HepG2 (cell line): ENCODE data around the gene TPRG1. TPM values are rescaled to one million over a fixed set of nuclear protein-coding genes. Genes with fewer than 3 reads are reported as not detected.

ENCODE experiments used
- ATAC-seq: fragments of 200-7000 bp; cut with Tn5 transposase; 3 replicates; pipeline ENCODE4 v1.9.1; 2020; ENCODE audit warnings: mild to moderate bottlenecking, moderate library complexity
- BruUV-seq: library from RNA; stranded (reverse); fragments of 400-500 nt; replicated peaks from 2 replicates; lab custom pipeline; 2021; lab: Mats Ljungman, UMichigan
- CTCF ChIA-PET: fragments of 300-600 bp; formaldehyde crosslinking; extraction: SDS; loops from one replicate; lab custom pipeline; 2021; ENCODE audit warnings: low total read pairs, inconsistent platforms, low intra/inter-chr PET ratio; lab: Yijun Ruan, JAX
- POLR2A ChIA-PET: fragments of 350-600 bp; sonication (Branson Sonifier 250); formaldehyde crosslinking; loops from one replicate; lab custom pipeline; 2020; ENCODE audit warnings: antibody characterized with exemption, inconsistent platforms; lab: Yijun Ruan, JAX
- DNase-seq: peaks from one replicate; pipeline ENCODE4 v3.0.0-alpha.2; 2015; ENCODE audit warnings: low spot score
- FAIRE-seq: peaks from 3 replicates; lab custom pipeline; 2011; peaks lifted over from hg19 to GRCh38; lab: Jason Lieb, UNC
- H2AFZ ChIP-seq: one replicate; pipeline ENCODE4 v1.6.1; 2011; ENCODE audit warnings: low read length, inconsistent platforms
- H3K27ac ChIP-seq: fragments of 300-600 bp; 3 replicates; pipeline ENCODE4 v1.8.0; 2011; ENCODE audit warnings: mixed run types, mild to moderate bottlenecking, mixed read lengths, low read length, inconsistent platforms; ENCODE audit not compliant: insufficient read depth; ENCODE audit errors: extremely low read length
- H3K27me3 ChIP-seq, 2 experiments: fragments of 200-600 bp in 1 of 2; 2 replicates in 1 of 2; 3 replicates in 1 of 2; pipeline versions ENCODE4 v1.6.0 to v1.8.0; 2011; ENCODE audit warnings: low read length in 2 of 2, mild to moderate bottlenecking in 2 of 2, moderate library complexity in 2 of 2, inconsistent platforms in 1 of 2; ENCODE audit not compliant: insufficient read depth in 2 of 2, control insufficient read depth in 1 of 2
- H3K36me3 ChIP-seq, 2 experiments: fragments of 200-600 bp in 1 of 2; replicated peaks in 1 of 2; 2 replicates in 1 of 2; 3 replicates in 1 of 2; pipeline versions ENCODE4 v1.5.1 to v1.8.0; 2011; ENCODE audit warnings: low read length in 2 of 2, inconsistent platforms in 1 of 2; ENCODE audit not compliant: insufficient read depth in 2 of 2, control insufficient read depth in 1 of 2
- H3K4me1 ChIP-seq: 2 replicates; pipeline ENCODE4 v1.5.1; 2012; ENCODE audit warnings: low read length, inconsistent platforms; ENCODE audit not compliant: insufficient read depth
- H3K4me2 ChIP-seq: 2 replicates; pipeline ENCODE4 v1.6.0; 2011; ENCODE audit warnings: low read depth, low read length, inconsistent platforms
- H3K4me3 ChIP-seq, 3 experiments: fragments of 200-600 bp in 1 of 3; sonication (generic), shearing (Covaris generic) in 1 of 3; replicated peaks in 1 of 3; 2 replicates each; pipeline ENCODE4 v1.5.1; 2011 to 2016; ENCODE audit warnings: low read length in 3 of 3, inconsistent platforms in 2 of 3, low read depth in 2 of 3, mild to moderate bottlenecking in 2 of 3, control low read depth in 1 of 3, mixed read lengths in 1 of 3; ENCODE audit not compliant: insufficient read depth in 1 of 3
- H3K79me2 ChIP-seq: one replicate; pipeline ENCODE4 v1.6.1; 2011; ENCODE audit warnings: low read length, inconsistent platforms; ENCODE audit not compliant: insufficient read depth
- H3K9ac ChIP-seq: 2 replicates; pipeline ENCODE4 v1.6.0; 2011; ENCODE audit warnings: mild to moderate bottlenecking, low read depth, low read length, inconsistent platforms; ENCODE audit not compliant: insufficient read depth
- H3K9me3 ChIP-seq: 2 replicates; pipeline ENCODE4 v1.5.1; 2012; ENCODE audit warnings: mild to moderate bottlenecking, low read length
- H4K20me1 ChIP-seq: 2 replicates; pipeline ENCODE4 v1.6.0; 2011; ENCODE audit warnings: inconsistent platforms, mild to moderate bottlenecking, low read length, moderate library complexity; ENCODE audit not compliant: insufficient read depth
- ATF7 ChIP-seq, 2 experiments: fragments of 450-650 bp in 1 of 2; sonication (generic) in 1 of 2; formaldehyde crosslinking in 1 of 2; IDR thresholded peaks; 2 replicates each; pipeline versions ENCODE4 v1.4.0 to v1.6.1; 2016 to 2020; ENCODE audit warnings: antibody characterized with exemption in 1 of 2, mild to moderate bottlenecking in 1 of 2, missing genetic modification reagents in 1 of 2
- NCOR1 ChIP-seq: fragments of 200-600 bp; sonication (generic); IDR thresholded peaks from 2 replicates; pipeline ENCODE4 v1.7.0; 2017; ENCODE audit warnings: antibody characterized with exemption, low read length, borderline replicate concordance
- NR0B2 ChIP-seq: sonication (generic); formaldehyde crosslinking; IDR thresholded peaks from 2 replicates; pipeline ENCODE4 v1.4.0; 2020; ENCODE audit warnings: mild to moderate bottlenecking, missing genetic modification reagents
- PHF20 ChIP-seq: sonication (generic); formaldehyde crosslinking; IDR thresholded peaks from 2 replicates; pipeline ENCODE4 v1.5.0; 2020; ENCODE audit warnings: mild to moderate bottlenecking, missing genetic modification reagents
- RELA ChIP-seq: sonication (generic); formaldehyde crosslinking; IDR thresholded peaks from 2 replicates; pipeline ENCODE4 v1.4.0; 2020; ENCODE audit warnings: missing genetic modification reagents
- SMAD1 ChIP-seq: sonication (generic); formaldehyde crosslinking; IDR thresholded peaks from 2 replicates; pipeline ENCODE4 v1.4.0; 2020; ENCODE audit warnings: missing genetic modification reagents, low read depth, mild to moderate bottlenecking, borderline replicate concordance
- TARDBP ChIP-seq: sonication (generic); formaldehyde crosslinking; IDR thresholded peaks from 2 replicates; pipeline ENCODE4 v1.8.0; 2022; ENCODE audit warnings: mild to moderate bottlenecking, missing genetic modification reagents
- TGIF2 ChIP-seq: IDR thresholded peaks from 2 replicates; pipeline ENCODE4 v1.6.1; 2016; ENCODE audit warnings: control low read depth, missing compliant biosample characterization
- ZBTB10 ChIP-seq: sonication (generic); formaldehyde crosslinking; IDR thresholded peaks from 2 replicates; pipeline ENCODE4 v1.4.0; 2020; ENCODE audit warnings: missing genetic modification reagents, borderline replicate concordance
- ZNF253 ChIP-seq: sonication (generic); formaldehyde crosslinking; IDR thresholded peaks from 2 replicates; pipeline ENCODE4 v1.8.0; 2022; ENCODE audit warnings: mild to moderate bottlenecking, missing genetic modification reagents, borderline replicate concordance
- ZNF501 ChIP-seq: sonication (generic); formaldehyde crosslinking; IDR thresholded peaks from 2 replicates; pipeline ENCODE4 v1.5.1; 2020; ENCODE audit warnings: mild to moderate bottlenecking, moderate library complexity, missing genetic modification reagents
- ZNF878 ChIP-seq: sonication (generic); formaldehyde crosslinking; IDR thresholded peaks from 2 replicates; pipeline ENCODE4 v1.8.1; 2023; ENCODE audit warnings: mild to moderate bottlenecking, missing genetic modification reagents, moderate library complexity
- WGBS: methylation state at CpG from one replicate; pipeline ENCODE4 v1.1.6; 2017; ENCODE audit warnings: low lambda C conversion rate; 5-methylcytosine and 5-hydroxymethylcytosine counted together
- in situ Hi-C: cut with HindIII; loops from 2 replicates; pipeline ENCODE4 v1.10.0; 2017; ENCODE audit warnings: low pct_unique_long_range_greater_than_20kb; ENCODE audit not compliant: extremely low pct_ligation_motif_present
- intact Hi-C: fragments of 100-400 bp; cut with micrococcal nuclease; formaldehyde crosslinking; loops from one replicate; pipeline ENCODE4 v1.10.0; 2022; ENCODE audit not compliant: unreplicated experiment
- polyA plus RNA-seq, 8 experiments: library from polyadenylated mRNA; depleted of rRNA in 3 of 8; stranded (reverse) in 7 of 8; unstranded in 1 of 8; fragments of >200 nt; fragmentation: Illumina TruSeq in 4 of 8; extraction: Trizol in 4 of 8; gene quantifications; 2 replicates each; pipeline versions ENCODE4 v1.2.1 to v1.2.3, GENCODE V29; 2011 to 2016; ENCODE audit warnings: low read depth in 4 of 8, missing spikeins in 1 of 8, mixed read lengths in 1 of 8; ENCODE audit not compliant: insufficient read depth in 1 of 8
- total RNA-seq, 5 experiments: library from RNA; depleted of rRNA; stranded (reverse); fragments of >200 nt; fragmentation: Illumina TruSeq; extraction: Trizol; gene quantifications; 2 replicates each; pipeline ENCODE4 v1.2.3, GENCODE V29; 2016; ENCODE audit warnings: low read depth in 1 of 5
- TF ChIP-seq, protein P1 (sequence below): sonication (generic); formaldehyde crosslinking; IDR thresholded peaks from 2 replicates; pipeline ENCODE4 v1.4.0; 2020; ENCODE audit warnings: missing genetic modification reagents
- TF ChIP-seq, protein P2 (sequence below): sonication (generic); formaldehyde crosslinking; IDR thresholded peaks from 2 replicates; pipeline ENCODE4 v1.4.0; 2020; ENCODE audit warnings: low read depth, mild to moderate bottlenecking, missing genetic modification reagents
- TF ChIP-seq, protein P3 (sequence below): sonication (generic); formaldehyde crosslinking; IDR thresholded peaks from 2 replicates; pipeline ENCODE4 v1.4.0; 2020; ENCODE audit warnings: mild to moderate bottlenecking, missing genetic modification reagents

The TPRG1 gene
- total and polyA plus RNA-seq, 2 of the 13 experiments (the other 11 are each of a cell fraction or from before 2014, with no cell fraction given), result 0.17 TPM; not detected in 1

- intact Hi-C loops (no loop called here), in situ Hi-C loops (no loop called here)
- no peak overlapping the region for H3K4me3 ChIP-seq
- H2AFZ ChIP-seq, result no peak overlapping the region
- H3K79me2 ChIP-seq, result no peaks in the 10 kb centered on the region
- no peaks in the 10 kb centered on the region for H4K20me1 ChIP-seq
- no peak overlapping the region for H3K27ac ChIP-seq
- no peaks in the 10 kb centered on the region for H3K27me3 ChIP-seq
- DNase-seq, result no peak
- no peaks in the 10 kb centered on the region for H3K4me1 ChIP-seq
- no peak overlapping the region for H3K4me2 ChIP-seq
- ChIA-PET POLR2A (no interaction called here), CTCF (no interaction called here)
- no TSS peak for BruUV-seq
- no peaks in the 10 kb centered on the region for H3K9me3 ChIP-seq
- 45% methylated on average over 3 of the region's 3 CpGs for WGBS
- no peak for ATAC-seq
- H3K36me3 ChIP-seq, result no peaks in the 10 kb centered on the region
- no peak for FAIRE-seq
- no peak overlapping the region for H3K9ac ChIP-seq
- no peak for TF ChIP-seq ATF7 (IDR thresholded peaks at IDR 0.05)
- no peak for TF ChIP-seq ATF7 (CRISPR knock-in tag; IDR thresholded peaks at IDR 0.05)
- TF ChIP-seq SMAD1 (CRISPR knock-in tag), result no peak
- TF ChIP-seq ZNF501 (CRISPR knock-in tag), result no peak
- TF ChIP-seq PHF20 (CRISPR knock-in tag), result no peak
- no peak for TF ChIP-seq ZNF253 (CRISPR knock-in tag)
- TF ChIP-seq, protein P1, sequence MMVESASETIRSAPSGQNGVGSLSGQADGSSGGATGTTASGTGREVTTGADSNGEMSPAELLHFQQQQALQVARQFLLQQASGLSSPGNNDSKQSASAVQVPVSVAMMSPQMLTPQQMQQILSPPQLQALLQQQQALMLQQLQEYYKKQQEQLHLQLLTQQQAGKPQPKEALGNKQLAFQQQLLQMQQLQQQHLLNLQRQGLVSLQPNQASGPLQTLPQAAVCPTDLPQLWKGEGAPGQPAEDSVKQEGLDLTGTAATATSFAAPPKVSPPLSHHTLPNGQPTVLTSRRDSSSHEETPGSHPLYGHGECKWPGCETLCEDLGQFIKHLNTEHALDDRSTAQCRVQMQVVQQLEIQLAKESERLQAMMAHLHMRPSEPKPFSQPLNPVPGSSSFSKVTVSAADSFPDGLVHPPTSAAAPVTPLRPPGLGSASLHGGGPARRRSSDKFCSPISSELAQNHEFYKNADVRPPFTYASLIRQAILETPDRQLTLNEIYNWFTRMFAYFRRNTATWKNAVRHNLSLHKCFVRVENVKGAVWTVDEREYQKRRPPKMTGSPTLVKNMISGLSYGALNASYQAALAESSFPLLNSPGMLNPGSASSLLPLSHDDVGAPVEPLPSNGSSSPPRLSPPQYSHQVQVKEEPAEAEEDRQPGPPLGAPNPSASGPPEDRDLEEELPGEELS (CRISPR knock-in tag), result no peak
- TF ChIP-seq, protein P2, sequence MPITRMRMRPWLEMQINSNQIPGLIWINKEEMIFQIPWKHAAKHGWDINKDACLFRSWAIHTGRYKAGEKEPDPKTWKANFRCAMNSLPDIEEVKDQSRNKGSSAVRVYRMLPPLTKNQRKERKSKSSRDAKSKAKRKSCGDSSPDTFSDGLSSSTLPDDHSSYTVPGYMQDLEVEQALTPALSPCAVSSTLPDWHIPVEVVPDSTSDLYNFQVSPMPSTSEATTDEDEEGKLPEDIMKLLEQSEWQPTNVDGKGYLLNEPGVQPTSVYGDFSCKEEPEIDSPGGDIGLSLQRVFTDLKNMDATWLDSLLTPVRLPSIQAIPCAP (CRISPR knock-in tag), result no peak
- no peak for TF ChIP-seq NCOR1
- TF ChIP-seq, protein P3, sequence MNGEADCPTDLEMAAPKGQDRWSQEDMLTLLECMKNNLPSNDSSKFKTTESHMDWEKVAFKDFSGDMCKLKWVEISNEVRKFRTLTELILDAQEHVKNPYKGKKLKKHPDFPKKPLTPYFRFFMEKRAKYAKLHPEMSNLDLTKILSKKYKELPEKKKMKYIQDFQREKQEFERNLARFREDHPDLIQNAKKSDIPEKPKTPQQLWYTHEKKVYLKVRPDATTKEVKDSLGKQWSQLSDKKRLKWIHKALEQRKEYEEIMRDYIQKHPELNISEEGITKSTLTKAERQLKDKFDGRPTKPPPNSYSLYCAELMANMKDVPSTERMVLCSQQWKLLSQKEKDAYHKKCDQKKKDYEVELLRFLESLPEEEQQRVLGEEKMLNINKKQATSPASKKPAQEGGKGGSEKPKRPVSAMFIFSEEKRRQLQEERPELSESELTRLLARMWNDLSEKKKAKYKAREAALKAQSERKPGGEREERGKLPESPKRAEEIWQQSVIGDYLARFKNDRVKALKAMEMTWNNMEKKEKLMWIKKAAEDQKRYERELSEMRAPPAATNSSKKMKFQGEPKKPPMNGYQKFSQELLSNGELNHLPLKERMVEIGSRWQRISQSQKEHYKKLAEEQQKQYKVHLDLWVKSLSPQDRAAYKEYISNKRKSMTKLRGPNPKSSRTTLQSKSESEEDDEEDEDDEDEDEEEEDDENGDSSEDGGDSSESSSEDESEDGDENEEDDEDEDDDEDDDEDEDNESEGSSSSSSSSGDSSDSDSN (CRISPR knock-in tag), result no peak
- TF ChIP-seq TARDBP (CRISPR knock-in tag), result no peak
- no peak for TF ChIP-seq ZBTB10 (CRISPR knock-in tag)
- no peak for TF ChIP-seq ZNF878 (CRISPR knock-in tag)
- TF ChIP-seq TGIF2 (CRISPR knock-in tag), result no peak
- TF ChIP-seq RELA, result no peak
- no peak for TF ChIP-seq NR0B2
Measured at GRCh38 chr3:189334064-189334920, 162.5 kb downstream of the TPRG1 start.
